CD4-positive, alpha-beta T cell treated with Interleukin-6 at 100 ng/mL for 8 hours (primary cell): ENCODE results near the gene CCL4.
"Not testable (repeated sequence)": the region's sequence is repeated elsewhere in the genome, so short reads cannot be mapped to it uniquely, and the experiment has no call there.

Experiments used
- DNase-seq: peaks from one replicate; pipeline ENCODE4 v3.0.0-alpha.2; 2020; ENCODE audit warnings: mixed read lengths, low spot score

Gene CCL4

GRCh38 chr17:36087897-36088572 lies 15.6 kb upstream of the CCL4 start:
- not testable (repeated sequence) for DNase-seq

- DNase-seq = no peak
Observed at GRCh38 chr17:36088670-36089338, 14.8 kb upstream of the CCL4 start.

- no peak for DNase-seq
Observed at GRCh38 chr17:36089339-36089865, 14.2 kb upstream of the CCL4 start.

- DNase-seq = no peak
Observed at GRCh38 chr17:36089888-36090836, 13.5 kb upstream of the CCL4 start, which contains the start of gene CCL3. CCL3 (minus strand) TSS chr17:36090143; CDS start chr17:36090058, 85 bp downstream.

GRCh38 chr17:36092230-36092629 lies 11.4 kb upstream of the CCL4 start:
- DNase-seq = no peak

- not testable (repeated sequence) for DNase-seq
Observed at GRCh38 chr17:36092715-36093114, 10.9 kb upstream of the CCL4 start.

- DNase-seq = no peak
Observed at GRCh38 chr17:36094232-36094631, 9.4 kb upstream of the CCL4 start.

GRCh38 chr17:36094746-36095145 lies 8.9 kb upstream of the CCL4 start:
- no peak for DNase-seq

- no peak for DNase-seq
Observed at GRCh38 chr17:36095992-36096391, 7.6 kb upstream of the CCL4 start.

GRCh38 chr17:36099004-36099403 lies 4.6 kb upstream of the CCL4 start:
- DNase-seq = not testable (repeated sequence)

GRCh38 chr17:36104246-36104645 lies 619 bp downstream of the CCL4 start:
- not testable (repeated sequence) for DNase-seq

GRCh38 chr17:36104701-36105181 lies 1.1 kb downstream of the CCL4 start:
- DNase-seq = no peak

- no peak for DNase-seq
Observed at GRCh38 chr17:36105781-36106492, 2.3 kb downstream of the CCL4 start.

- DNase-seq = no peak
Observed at GRCh38 chr17:36106493-36106835, 2.8 kb downstream of the CCL4 start.

- no peak for DNase-seq
Observed at GRCh38 chr17:36107660-36108059, 4.0 kb downstream of the CCL4 start.

- not testable (repeated sequence) for DNase-seq
Observed at GRCh38 chr17:36108265-36108664, 4.6 kb downstream of the CCL4 start.

GRCh38 chr17:36111068-36111490 lies 7.5 kb downstream of the CCL4 start:
- no peak for DNase-seq

- DNase-seq = no peak
Observed at GRCh38 chr17:36112572-36112971, 8.9 kb downstream of the CCL4 start.

GRCh38 chr17:36113131-36113530 lies 9.5 kb downstream of the CCL4 start:
- not testable (repeated sequence) for DNase-seq

GRCh38 chr17:36114971-36115648 lies 11.5 kb downstream of the CCL4 start:
- not testable (repeated sequence) for DNase-seq

- not testable (repeated sequence) for DNase-seq
Observed at GRCh38 chr17:36115649-36115977, 12.0 kb downstream of the CCL4 start.
